Keratinocyte (primary cell): ENCODE measurements around the gene CASP8. TPM values are rescaled to one million over a fixed set of nuclear protein-coding genes. Genes with fewer than 3 reads are reported as not detected.
A peak's percentile ranks its signal among the peaks of the same experiment; 100 is the strongest.

Source experiments
- DNase-seq: peaks from one replicate; pipeline ENCODE4 v3.0.0-alpha.2; 2011; ENCODE audit warnings: low read depth, missing footprints, low spot score
- FAIRE-seq: peaks from 2 replicates; lab custom pipeline; 2011; peaks lifted over from hg19 to GRCh38; lab: Jason Lieb, UNC
- H2AFZ ChIP-seq: 2 replicates; pipeline ENCODE4 v1.6.0; 2012; ENCODE audit warnings: low read length, control low read depth, inconsistent platforms; ENCODE audit not compliant: control insufficient read depth
- H3K27ac ChIP-seq: 2 replicates; pipeline ENCODE4 v1.5.1; 2011; ENCODE audit warnings: low read length; ENCODE audit not compliant: control insufficient read depth, insufficient read depth
- H3K27me3 ChIP-seq: 3 replicates; pipeline ENCODE4 v1.6.0; 2011; ENCODE audit warnings: low read length; ENCODE audit not compliant: control insufficient read depth, insufficient read depth; ENCODE audit errors: extremely low read depth
- H3K36me3 ChIP-seq, 2 experiments: 2 replicates in 1 of 2; 3 replicates in 1 of 2; pipeline ENCODE4 v1.5.1; 2011; ENCODE audit warnings: low read length in 2 of 2, mild to moderate bottlenecking in 1 of 2; ENCODE audit not compliant: control insufficient read depth in 2 of 2, insufficient read depth in 2 of 2; ENCODE audit errors: extremely low read depth in 1 of 2
- H3K4me1 ChIP-seq: 3 replicates; pipeline ENCODE4 v1.5.1; 2011; ENCODE audit warnings: low read length; ENCODE audit not compliant: control insufficient read depth, insufficient read depth; ENCODE audit errors: extremely low read depth
- H3K4me2 ChIP-seq: 3 replicates; pipeline ENCODE4 v1.6.0; 2011; ENCODE audit warnings: low read depth, low read length; ENCODE audit not compliant: control insufficient read depth, insufficient read depth; ENCODE audit errors: extremely low read depth
- H3K4me3 ChIP-seq, 3 experiments: fragments of 200-600 bp in 1 of 3; sonication (generic) in 1 of 3; 2 replicates in 2 of 3; 3 replicates in 1 of 3; pipeline ENCODE4 v1.5.1; 2011 to 2016; ENCODE audit warnings: low read length in 3 of 3, mild to moderate bottlenecking in 3 of 3, control low read depth in 2 of 3, inconsistent platforms in 1 of 3, low read depth in 1 of 3, mixed read lengths in 1 of 3, mixed run types in 1 of 3, moderate library complexity in 1 of 3; ENCODE audit not compliant: control insufficient read depth in 2 of 3, insufficient read depth in 2 of 3; ENCODE audit errors: extremely low read depth in 1 of 3
- H3K79me2 ChIP-seq: 2 replicates; pipeline ENCODE4 v1.6.0; 2012; ENCODE audit warnings: low read length; ENCODE audit not compliant: control insufficient read depth, insufficient read depth
- H3K9ac ChIP-seq: 3 replicates; pipeline ENCODE4 v1.6.0; 2011; ENCODE audit warnings: low read length; ENCODE audit not compliant: control insufficient read depth, insufficient read depth; ENCODE audit errors: extremely low read depth
- H3K9me1 ChIP-seq: 3 replicates; pipeline ENCODE4 v1.6.0; 2011; ENCODE audit warnings: low read length; ENCODE audit not compliant: control insufficient read depth, insufficient read depth; ENCODE audit errors: extremely low read depth
- H3K9me3 ChIP-seq: 2 replicates; pipeline ENCODE4 v1.5.1; 2012; ENCODE audit warnings: low read depth, low read length; ENCODE audit not compliant: control insufficient read depth
- H4K20me1 ChIP-seq: 3 replicates; pipeline ENCODE4 v1.6.0; 2011; ENCODE audit warnings: low read length; ENCODE audit not compliant: control insufficient read depth, insufficient read depth; ENCODE audit errors: extremely low read depth
- EZH2 ChIP-seq: IDR thresholded peaks from one replicate; pipeline ENCODE4 v1.6.1; 2012; ENCODE audit warnings: inconsistent platforms, mild to moderate bottlenecking, low read length, moderate library complexity
- dilution Hi-C: fragments of 300-500 bp; cut with MboI; formaldehyde crosslinking; loops from one replicate; pipeline ENCODE4 v1.7.0; 2020; ENCODE audit warnings: low sequenced_read_pairs; ENCODE audit not compliant: extremely low pct_ligation_motif_present
- polyA plus RNA-seq, 5 experiments: library from polyadenylated mRNA; depleted of rRNA in 3 of 5; stranded (reverse) in 3 of 5; stranded (forward) in 1 of 5; unstranded in 1 of 5; fragments of >200 nt; gene quantifications; 1 replicate in 1 of 5; 2 replicates in 3 of 5; 3 replicates in 1 of 5; pipeline versions ENCODE4 v1.2.1 to v1.2.3, GENCODE V29; 2011 to 2012; ENCODE audit warnings: missing spikeins in 2 of 5, low read depth in 1 of 5, low replicate concordance in 1 of 5
- TF ChIP-seq, protein P1 (sequence below), 3 experiments: IDR thresholded peaks in 1 of 3; conservative IDR thresholded peaks in 1 of 3; optimal IDR thresholded peaks in 1 of 3; 2 replicates in 2 of 3; 3 replicates in 1 of 3; pipeline versions ENCODE3 to v1.5.1; 2011; ENCODE audit warnings: low read length in 3 of 3, mild to moderate bottlenecking in 3 of 3, moderate library complexity in 2 of 3, control low read depth in 1 of 3, inconsistent platforms in 1 of 3; ENCODE audit not compliant: insufficient read depth in 2 of 3; ENCODE audit errors: extremely low read depth in 1 of 3

CASP8 gene
- polyA plus RNA-seq, 1 donor (not counting 4 experiments of a cell fraction or from before 2014, with no cell fraction given): 27.0 TPM

DNA sequence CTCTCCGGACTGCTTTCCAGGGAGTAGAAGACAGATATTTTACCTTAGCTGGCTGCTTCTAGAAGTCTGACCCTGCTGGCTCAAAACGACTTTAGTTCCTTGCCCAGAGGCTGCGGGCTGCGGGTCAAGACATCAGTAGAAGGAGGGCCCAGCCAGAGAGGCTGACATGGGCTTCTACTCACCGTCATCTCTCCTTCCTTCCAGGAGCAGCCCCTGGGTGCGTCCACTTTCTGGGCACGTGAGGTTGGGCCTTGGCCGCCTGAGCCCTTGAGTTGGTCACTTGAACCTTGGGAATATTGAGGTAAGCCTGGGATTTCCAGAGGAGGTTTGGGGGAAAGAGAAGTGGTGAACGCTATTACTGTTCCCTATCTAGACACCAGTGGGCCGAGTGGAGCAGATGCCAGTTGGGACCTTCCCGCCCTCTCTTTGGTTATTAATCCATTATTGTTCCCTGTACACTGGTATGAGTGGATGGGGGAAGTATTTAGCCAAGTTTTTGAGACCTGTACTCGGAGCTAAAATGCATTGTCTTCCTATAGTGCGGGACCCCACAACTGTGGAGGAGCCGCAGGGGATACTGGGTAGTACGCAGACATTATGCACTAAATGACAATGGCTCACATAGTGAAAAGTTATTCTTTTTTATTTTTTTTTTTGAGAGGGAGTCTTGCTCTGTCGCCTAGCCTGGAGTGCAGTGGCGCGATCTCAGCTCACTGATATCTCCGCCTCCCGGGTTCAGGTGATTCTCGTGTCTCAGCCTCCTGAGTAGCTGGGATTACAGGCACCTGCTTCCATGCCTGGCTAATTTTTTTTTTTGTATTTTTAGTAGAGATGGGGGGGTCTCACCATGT lies 26.3 kb upstream of the CASP8 start:
- TF ChIP-seq EZH2: no peak
- TF ChIP-seq, protein P1, sequence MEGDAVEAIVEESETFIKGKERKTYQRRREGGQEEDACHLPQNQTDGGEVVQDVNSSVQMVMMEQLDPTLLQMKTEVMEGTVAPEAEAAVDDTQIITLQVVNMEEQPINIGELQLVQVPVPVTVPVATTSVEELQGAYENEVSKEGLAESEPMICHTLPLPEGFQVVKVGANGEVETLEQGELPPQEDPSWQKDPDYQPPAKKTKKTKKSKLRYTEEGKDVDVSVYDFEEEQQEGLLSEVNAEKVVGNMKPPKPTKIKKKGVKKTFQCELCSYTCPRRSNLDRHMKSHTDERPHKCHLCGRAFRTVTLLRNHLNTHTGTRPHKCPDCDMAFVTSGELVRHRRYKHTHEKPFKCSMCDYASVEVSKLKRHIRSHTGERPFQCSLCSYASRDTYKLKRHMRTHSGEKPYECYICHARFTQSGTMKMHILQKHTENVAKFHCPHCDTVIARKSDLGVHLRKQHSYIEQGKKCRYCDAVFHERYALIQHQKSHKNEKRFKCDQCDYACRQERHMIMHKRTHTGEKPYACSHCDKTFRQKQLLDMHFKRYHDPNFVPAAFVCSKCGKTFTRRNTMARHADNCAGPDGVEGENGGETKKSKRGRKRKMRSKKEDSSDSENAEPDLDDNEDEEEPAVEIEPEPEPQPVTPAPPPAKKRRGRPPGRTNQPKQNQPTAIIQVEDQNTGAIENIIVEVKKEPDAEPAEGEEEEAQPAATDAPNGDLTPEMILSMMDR (optimal IDR thresholded peaks at IDR 0.05 in 1 of 3, IDR thresholded peaks at IDR 0.05 in 1 of 3, conservative IDR thresholded peaks at IDR 0.05 in 1 of 3; ENCODE audit: extremely low read depth in 1 of 3, insufficient read depth in 2 of 3, low read length in 3 of 3): no peak
- Histone ChIP-seq H3K27ac (peak overlapping the region; percentile 73), H2AFZ (peak overlapping the region; percentile 82), H3K4me3 (peak overlapping the region; percentile 53 to 84 (median 74)), H3K9me1 (no peaks in the 10 kb centered on the region), H3K4me1 (peaks cover 32% of the 10 kb centered on the region), H3K4me2 (peak overlapping the region; percentile 83), H3K27me3 (no peaks in the 10 kb centered on the region), H3K79me2 (peaks cover 25% of the 10 kb centered on the region), H3K9ac (peak overlapping the region; percentile 83), H4K20me1 (no peaks in the 10 kb centered on the region), H3K9me3 (no peaks in the 10 kb centered on the region), H3K36me3 (peaks cover 0 to 2% of the 10 kb centered on the region in 2 experiments)
- no peak for FAIRE-seq
- dilution Hi-C loops: no loop called here
- DNase-seq: no peak

DNA sequence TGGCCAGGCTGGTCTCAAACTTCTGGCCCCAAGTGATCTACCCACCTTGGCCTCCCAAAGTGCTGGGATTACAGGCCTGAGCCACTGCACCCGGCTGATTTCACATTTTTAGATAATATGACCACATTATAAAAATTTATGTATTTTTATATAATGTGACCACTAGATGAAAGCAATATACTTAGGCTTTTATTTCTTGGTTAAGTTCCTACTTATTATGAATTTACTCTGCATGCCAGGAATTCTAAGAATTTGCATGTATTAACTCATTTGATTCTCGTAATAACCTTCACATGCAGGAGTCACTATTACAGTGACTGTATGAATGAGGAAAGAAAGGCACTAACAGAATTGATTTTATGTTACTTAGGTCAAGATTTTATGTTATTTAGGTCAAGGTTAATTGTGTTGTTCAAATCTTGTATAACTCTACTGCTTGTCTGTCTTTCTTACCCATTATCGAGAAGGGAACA lies 25.6 kb upstream of the CASP8 start:
- Histone ChIP-seq H3K79me2 (peaks cover 25% of the 10 kb centered on the region), H3K27me3 (no peaks in the 10 kb centered on the region), H3K9ac (peak overlapping the region; percentile 14), H3K27ac (no peak overlapping the region), H3K36me3 (peaks cover 0 to 2% of the 10 kb centered on the region in 2 experiments), H3K9me1 (no peaks in the 10 kb centered on the region), H3K4me1 (peaks cover 32% of the 10 kb centered on the region), H3K9me3 (no peaks in the 10 kb centered on the region), H4K20me1 (no peaks in the 10 kb centered on the region), H3K4me3 (peak overlapping the region; percentile 53 to 84 (median 74)), H3K4me2 (peak overlapping the region; percentile 83), H2AFZ (no peak overlapping the region)
- FAIRE-seq (no peak), DNase-seq (no peak)
- TF ChIP-seq, protein P1 (optimal IDR thresholded peaks at IDR 0.05 in 1 of 3, IDR thresholded peaks at IDR 0.05 in 1 of 3, conservative IDR thresholded peaks at IDR 0.05 in 1 of 3; ENCODE audit: extremely low read depth in 1 of 3, insufficient read depth in 2 of 3, low read length in 3 of 3): no peak
- TF ChIP-seq EZH2: no peak
- dilution Hi-C loops: no loop called here
